Keratinocyte (primary cell): Measurements from ENCODE around the gene SH3GL3. TPM values are rescaled to one million over a fixed set of nuclear protein-coding genes. Genes with fewer than 3 reads are reported as not detected.

Experiments used
- DNase-seq: peaks from one replicate; pipeline ENCODE4 v3.0.0-alpha.2; 2011; ENCODE audit warnings: low read depth, missing footprints, low spot score
- FAIRE-seq: peaks from 2 replicates; lab custom pipeline; 2011; peaks lifted over from hg19 to GRCh38; lab: Jason Lieb, UNC
- H2AFZ ChIP-seq: 2 replicates; pipeline ENCODE4 v1.6.0; 2012; ENCODE audit warnings: low read length, control low read depth, inconsistent platforms; ENCODE audit not compliant: control insufficient read depth
- H3K27ac ChIP-seq: 2 replicates; pipeline ENCODE4 v1.5.1; 2011; ENCODE audit warnings: low read length; ENCODE audit not compliant: control insufficient read depth, insufficient read depth
- H3K27me3 ChIP-seq: 3 replicates; pipeline ENCODE4 v1.6.0; 2011; ENCODE audit warnings: low read length; ENCODE audit not compliant: control insufficient read depth, insufficient read depth; ENCODE audit errors: extremely low read depth
- H3K36me3 ChIP-seq, 2 experiments: 2 replicates in 1 of 2; 3 replicates in 1 of 2; pipeline ENCODE4 v1.5.1; 2011; ENCODE audit warnings: low read length in 2 of 2, mild to moderate bottlenecking in 1 of 2; ENCODE audit not compliant: control insufficient read depth in 2 of 2, insufficient read depth in 2 of 2; ENCODE audit errors: extremely low read depth in 1 of 2
- H3K4me1 ChIP-seq: 3 replicates; pipeline ENCODE4 v1.5.1; 2011; ENCODE audit warnings: low read length; ENCODE audit not compliant: control insufficient read depth, insufficient read depth; ENCODE audit errors: extremely low read depth
- H3K4me2 ChIP-seq: 3 replicates; pipeline ENCODE4 v1.6.0; 2011; ENCODE audit warnings: low read depth, low read length; ENCODE audit not compliant: control insufficient read depth, insufficient read depth; ENCODE audit errors: extremely low read depth
- H3K4me3 ChIP-seq, 3 experiments: fragments of 200-600 bp in 1 of 3; sonication (generic) in 1 of 3; 2 replicates in 2 of 3; 3 replicates in 1 of 3; pipeline ENCODE4 v1.5.1; 2011 to 2016; ENCODE audit warnings: low read length in 3 of 3, mild to moderate bottlenecking in 3 of 3, control low read depth in 2 of 3, inconsistent platforms in 1 of 3, low read depth in 1 of 3, mixed read lengths in 1 of 3, mixed run types in 1 of 3, moderate library complexity in 1 of 3; ENCODE audit not compliant: control insufficient read depth in 2 of 3, insufficient read depth in 2 of 3; ENCODE audit errors: extremely low read depth in 1 of 3
- H3K79me2 ChIP-seq: 2 replicates; pipeline ENCODE4 v1.6.0; 2012; ENCODE audit warnings: low read length; ENCODE audit not compliant: control insufficient read depth, insufficient read depth
- H3K9ac ChIP-seq: 3 replicates; pipeline ENCODE4 v1.6.0; 2011; ENCODE audit warnings: low read length; ENCODE audit not compliant: control insufficient read depth, insufficient read depth; ENCODE audit errors: extremely low read depth
- H3K9me1 ChIP-seq: 3 replicates; pipeline ENCODE4 v1.6.0; 2011; ENCODE audit warnings: low read length; ENCODE audit not compliant: control insufficient read depth, insufficient read depth; ENCODE audit errors: extremely low read depth
- H3K9me3 ChIP-seq: 2 replicates; pipeline ENCODE4 v1.5.1; 2012; ENCODE audit warnings: low read depth, low read length; ENCODE audit not compliant: control insufficient read depth
- H4K20me1 ChIP-seq: 3 replicates; pipeline ENCODE4 v1.6.0; 2011; ENCODE audit warnings: low read length; ENCODE audit not compliant: control insufficient read depth, insufficient read depth; ENCODE audit errors: extremely low read depth
- EZH2 ChIP-seq: IDR thresholded peaks from one replicate; pipeline ENCODE4 v1.6.1; 2012; ENCODE audit warnings: inconsistent platforms, mild to moderate bottlenecking, low read length, moderate library complexity
- dilution Hi-C: fragments of 300-500 bp; cut with MboI; formaldehyde crosslinking; loops from one replicate; pipeline ENCODE4 v1.7.0; 2020; ENCODE audit warnings: low sequenced_read_pairs; ENCODE audit not compliant: extremely low pct_ligation_motif_present
- polyA plus RNA-seq, 5 experiments: library from polyadenylated mRNA; depleted of rRNA in 3 of 5; stranded (reverse) in 3 of 5; stranded (forward) in 1 of 5; unstranded in 1 of 5; fragments of >200 nt; gene quantifications; 1 replicate in 1 of 5; 2 replicates in 3 of 5; 3 replicates in 1 of 5; pipeline versions ENCODE4 v1.2.1 to v1.2.3, GENCODE V29; 2011 to 2012; ENCODE audit warnings: missing spikeins in 2 of 5, low read depth in 1 of 5, low replicate concordance in 1 of 5
- TF ChIP-seq, protein P1 (sequence below), 3 experiments: IDR thresholded peaks in 1 of 3; conservative IDR thresholded peaks in 1 of 3; optimal IDR thresholded peaks in 1 of 3; 2 replicates in 2 of 3; 3 replicates in 1 of 3; pipeline versions ENCODE3 to v1.5.1; 2011; ENCODE audit warnings: low read length in 3 of 3, mild to moderate bottlenecking in 3 of 3, moderate library complexity in 2 of 3, control low read depth in 1 of 3, inconsistent platforms in 1 of 3; ENCODE audit not compliant: insufficient read depth in 2 of 3; ENCODE audit errors: extremely low read depth in 1 of 3

SH3GL3 gene
- polyA plus RNA-seq, 1 donor (not counting 4 experiments of a cell fraction or from before 2014, with no cell fraction given) = 0.20 TPM

DNA sequence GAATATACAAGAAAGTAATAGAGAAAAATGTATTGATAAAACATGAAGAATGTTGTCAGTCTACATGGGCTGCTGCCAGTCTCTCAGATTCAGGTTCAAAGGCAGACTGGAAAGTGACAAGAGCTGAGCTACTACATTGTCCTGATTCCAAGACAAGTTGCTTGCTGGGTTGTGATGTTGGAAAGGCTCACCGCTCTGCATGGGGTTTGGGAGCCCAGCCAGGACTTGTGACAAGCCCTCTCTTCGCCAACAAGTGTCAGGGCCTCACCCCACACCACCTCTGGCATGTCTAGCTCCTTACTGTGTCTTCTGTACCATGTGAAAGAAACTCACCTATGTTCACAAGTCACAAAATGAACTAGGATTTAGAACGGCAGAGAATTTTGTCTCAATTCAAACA, 43.0 kb upstream of the SH3GL3 start:
- H3K4me1 ChIP-seq = no peaks in the 10 kb centered on the region
- peak overlapping the region; percentile 40 for H2AFZ ChIP-seq
- no peaks in the 10 kb centered on the region for H3K36me3 ChIP-seq
- H3K4me3 ChIP-seq = no peak overlapping the region
- FAIRE-seq (no peak), DNase-seq (no peak)
- TF ChIP-seq EZH2 = no peak
- TF ChIP-seq, protein P1, sequence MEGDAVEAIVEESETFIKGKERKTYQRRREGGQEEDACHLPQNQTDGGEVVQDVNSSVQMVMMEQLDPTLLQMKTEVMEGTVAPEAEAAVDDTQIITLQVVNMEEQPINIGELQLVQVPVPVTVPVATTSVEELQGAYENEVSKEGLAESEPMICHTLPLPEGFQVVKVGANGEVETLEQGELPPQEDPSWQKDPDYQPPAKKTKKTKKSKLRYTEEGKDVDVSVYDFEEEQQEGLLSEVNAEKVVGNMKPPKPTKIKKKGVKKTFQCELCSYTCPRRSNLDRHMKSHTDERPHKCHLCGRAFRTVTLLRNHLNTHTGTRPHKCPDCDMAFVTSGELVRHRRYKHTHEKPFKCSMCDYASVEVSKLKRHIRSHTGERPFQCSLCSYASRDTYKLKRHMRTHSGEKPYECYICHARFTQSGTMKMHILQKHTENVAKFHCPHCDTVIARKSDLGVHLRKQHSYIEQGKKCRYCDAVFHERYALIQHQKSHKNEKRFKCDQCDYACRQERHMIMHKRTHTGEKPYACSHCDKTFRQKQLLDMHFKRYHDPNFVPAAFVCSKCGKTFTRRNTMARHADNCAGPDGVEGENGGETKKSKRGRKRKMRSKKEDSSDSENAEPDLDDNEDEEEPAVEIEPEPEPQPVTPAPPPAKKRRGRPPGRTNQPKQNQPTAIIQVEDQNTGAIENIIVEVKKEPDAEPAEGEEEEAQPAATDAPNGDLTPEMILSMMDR (optimal IDR thresholded peaks at IDR 0.05 in 1 of 3, IDR thresholded peaks at IDR 0.05 in 1 of 3, conservative IDR thresholded peaks at IDR 0.05 in 1 of 3; ENCODE audit: extremely low read depth in 1 of 3, insufficient read depth in 2 of 3, low read length in 3 of 3) = no peak
- no peak overlapping the region for H3K27ac ChIP-seq
- no peaks in the 10 kb centered on the region for H3K27me3 ChIP-seq
- no peaks in the 10 kb centered on the region for H4K20me1 ChIP-seq
- H3K9ac ChIP-seq = no peak overlapping the region
- H3K9me3 ChIP-seq = no peaks in the 10 kb centered on the region
- H3K79me2 ChIP-seq = no peaks in the 10 kb centered on the region
- dilution Hi-C loops = no loop called here
- H3K9me1 ChIP-seq = no peaks in the 10 kb centered on the region
- H3K4me2 ChIP-seq = no peak overlapping the region

DNA sequence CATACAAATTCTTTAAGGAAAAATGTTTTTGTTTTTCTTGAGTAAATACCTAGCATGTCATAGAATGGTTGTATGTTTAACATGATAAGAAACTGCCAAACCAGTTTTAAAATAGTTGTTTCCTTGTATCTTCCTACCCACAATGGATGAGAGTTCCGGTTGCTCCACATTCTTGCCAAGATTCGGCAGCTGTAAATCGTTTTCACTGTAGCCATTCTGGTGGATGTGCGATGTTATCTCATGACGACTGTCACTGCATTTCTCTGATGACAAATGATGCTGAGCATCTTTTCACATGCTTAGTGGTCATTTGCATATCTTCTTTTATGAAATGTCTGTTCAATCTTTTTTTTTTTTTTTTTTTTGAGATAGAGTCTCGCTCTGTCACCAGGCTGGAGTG, 36.6 kb upstream of the SH3GL3 start:
- Histone ChIP-seq H3K27me3 (no peaks in the 10 kb centered on the region), H3K36me3 (no peaks in the 10 kb centered on the region), H3K9me3 (no peaks in the 10 kb centered on the region), H4K20me1 (no peaks in the 10 kb centered on the region), H3K4me3 (no peak overlapping the region), H3K27ac (no peak overlapping the region), H3K4me1 (no peaks in the 10 kb centered on the region), H3K4me2 (no peak overlapping the region), H3K79me2 (no peaks in the 10 kb centered on the region), H3K9me1 (no peaks in the 10 kb centered on the region), H2AFZ (no peak overlapping the region), H3K9ac (no peak overlapping the region)
- TF ChIP-seq, protein P1 (optimal IDR thresholded peaks at IDR 0.05 in 1 of 3, IDR thresholded peaks at IDR 0.05 in 1 of 3, conservative IDR thresholded peaks at IDR 0.05 in 1 of 3; ENCODE audit: extremely low read depth in 1 of 3, insufficient read depth in 2 of 3, low read length in 3 of 3) = no peak
- TF ChIP-seq EZH2 = no peak
- no peak for DNase-seq
- no peak for FAIRE-seq
- dilution Hi-C loops = no loop called here
